Left ventricle myocardium inferior (tissue), 1 donor: ENCODE data around the gene NCOA1. TPM values are rescaled to one million over a fixed set of nuclear protein-coding genes. Genes with fewer than 3 reads are reported as not detected.
"Not testable (repeated sequence)": the region's sequence is repeated elsewhere in the genome, so short reads cannot be mapped to it uniquely, and the experiment has no call there.

Experiments
- DNase-seq: peaks from one replicate; pipeline ENCODE4 v3.0.0-alpha.2; 2020
- H3K27ac ChIP-seq: fragments of 200-600 bp; replicated peaks from 2 replicates; pipeline ENCODE4 v1.8.0; 2021
- H3K27me3 ChIP-seq: fragments of 200-600 bp; 2 replicates; pipeline ENCODE4 v1.8.0; 2021; ENCODE audit warnings: low read depth
- H3K36me3 ChIP-seq: fragments of 200-600 bp; 2 replicates; pipeline ENCODE4 v1.8.0; 2021
- H3K4me1 ChIP-seq: fragments of 200-600 bp; 2 replicates; pipeline ENCODE4 v1.8.0; 2021
- H3K4me3 ChIP-seq: fragments of 200-600 bp; 2 replicates; pipeline ENCODE4 v1.8.0; 2021; ENCODE audit warnings: mild to moderate bottlenecking, moderate library complexity
- H3K9me3 ChIP-seq: fragments of 200-600 bp; replicated peaks from 2 replicates; pipeline ENCODE4 v1.8.0; 2021
- intact Hi-C: fragments of 100-400 bp; cut with micrococcal nuclease; formaldehyde crosslinking; loops from one replicate; pipeline ENCODE4 v1.11.0; 2022
- total RNA-seq: library from RNA; stranded (reverse); fragmentation: NEBNext Ultra II Directional; extraction: Animal tissue kit (Norgen Biotek cat#: 25700); gene quantifications from one replicate; pipeline ENCODE4 v1.2.1, GENCODE V29; 2021
- TF ChIP-seq, protein P1 (sequence below): fragments of 200-600 bp; IDR thresholded peaks from 2 replicates; pipeline ENCODE4 v1.8.0; 2021; ENCODE audit warnings: antibody characterized with exemption, mild to moderate bottlenecking, borderline replicate concordance
- donor health status: DM: no; HTN: yes; CAD: no; lungs with severe emphysema.

Gene NCOA1
- total RNA-seq, 1 donor from 2014 or later = 26.9 TPM

GRCh38 chr2:24477229-24477628 is 13.8 kb upstream of the NCOA1 start:
- TF ChIP-seq, protein P1, sequence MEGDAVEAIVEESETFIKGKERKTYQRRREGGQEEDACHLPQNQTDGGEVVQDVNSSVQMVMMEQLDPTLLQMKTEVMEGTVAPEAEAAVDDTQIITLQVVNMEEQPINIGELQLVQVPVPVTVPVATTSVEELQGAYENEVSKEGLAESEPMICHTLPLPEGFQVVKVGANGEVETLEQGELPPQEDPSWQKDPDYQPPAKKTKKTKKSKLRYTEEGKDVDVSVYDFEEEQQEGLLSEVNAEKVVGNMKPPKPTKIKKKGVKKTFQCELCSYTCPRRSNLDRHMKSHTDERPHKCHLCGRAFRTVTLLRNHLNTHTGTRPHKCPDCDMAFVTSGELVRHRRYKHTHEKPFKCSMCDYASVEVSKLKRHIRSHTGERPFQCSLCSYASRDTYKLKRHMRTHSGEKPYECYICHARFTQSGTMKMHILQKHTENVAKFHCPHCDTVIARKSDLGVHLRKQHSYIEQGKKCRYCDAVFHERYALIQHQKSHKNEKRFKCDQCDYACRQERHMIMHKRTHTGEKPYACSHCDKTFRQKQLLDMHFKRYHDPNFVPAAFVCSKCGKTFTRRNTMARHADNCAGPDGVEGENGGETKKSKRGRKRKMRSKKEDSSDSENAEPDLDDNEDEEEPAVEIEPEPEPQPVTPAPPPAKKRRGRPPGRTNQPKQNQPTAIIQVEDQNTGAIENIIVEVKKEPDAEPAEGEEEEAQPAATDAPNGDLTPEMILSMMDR = no peak
- intact Hi-C loops = no loop called here
- Histone ChIP-seq H3K9me3 (no peaks in the 10 kb centered on the region), H3K27ac (no peak overlapping the region), H3K4me3 (no peak overlapping the region), H3K4me1 (no peaks in the 10 kb centered on the region), H3K36me3 (no peaks in the 10 kb centered on the region), H3K27me3 (no peaks in the 10 kb centered on the region)
- DNase-seq = no peak

GRCh38 chr2:24478243-24478642 is 12.8 kb upstream of the NCOA1 start:
- no peak overlapping the region for H3K27ac ChIP-seq
- DNase-seq = no peak
- H3K27me3 ChIP-seq = no peaks in the 10 kb centered on the region
- intact Hi-C loops = no loop called here
- no peaks in the 10 kb centered on the region for H3K9me3 ChIP-seq
- no peaks in the 10 kb centered on the region for H3K4me1 ChIP-seq
- TF ChIP-seq, protein P1 = no peak
- H3K36me3 ChIP-seq = no peaks in the 10 kb centered on the region
- H3K4me3 ChIP-seq = no peak overlapping the region

- no peak overlapping the region for H3K4me3 ChIP-seq
- H3K27me3 ChIP-seq = no peaks in the 10 kb centered on the region
- H3K4me1 ChIP-seq = no peaks in the 10 kb centered on the region
- no peak overlapping the region for H3K27ac ChIP-seq
- H3K36me3 ChIP-seq = no peaks in the 10 kb centered on the region
- intact Hi-C loops = no loop called here
- TF ChIP-seq, protein P1 = no peak
- no peak for DNase-seq
- no peaks in the 10 kb centered on the region for H3K9me3 ChIP-seq
These were observed 10.8 kb upstream of the NCOA1 start for GRCh38 chr2:24480245-24480644.

DNA sequence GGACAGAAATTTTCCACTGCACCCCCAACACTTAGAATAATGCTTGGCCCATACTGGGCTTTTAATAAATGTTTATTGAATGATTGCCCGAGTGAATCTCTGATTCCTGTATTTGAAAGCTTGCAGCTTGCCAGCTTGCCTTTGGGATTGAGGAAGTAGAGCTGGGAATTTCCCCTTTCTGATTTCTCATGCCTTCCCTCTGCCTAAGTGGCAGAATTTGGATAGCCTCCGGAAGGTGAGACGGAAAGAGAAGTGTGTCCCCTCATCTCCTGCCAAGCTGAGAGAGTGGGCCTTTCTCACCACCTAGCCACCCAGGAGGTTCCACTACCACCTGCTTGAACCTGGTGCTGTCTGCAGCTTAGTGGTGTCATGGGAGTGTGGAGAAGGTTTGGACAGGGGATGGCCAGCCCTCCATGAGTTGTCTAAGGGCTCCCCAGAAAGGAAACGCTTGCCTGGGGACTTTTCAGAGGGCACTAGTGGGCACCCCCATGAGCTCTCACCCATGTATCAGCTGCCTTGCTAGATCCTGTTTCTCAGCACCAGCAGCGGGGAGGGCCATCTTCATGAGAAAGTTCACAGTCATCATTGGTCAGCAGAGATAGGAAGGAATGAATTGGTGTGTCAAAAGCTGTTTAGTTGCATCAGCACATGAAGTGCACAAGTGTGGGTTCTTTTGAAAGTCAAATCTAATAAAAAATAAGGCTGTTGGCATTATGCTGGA is 8.6 kb upstream of the NCOA1 start:
- H3K4me3 ChIP-seq = no peak overlapping the region
- H3K9me3 ChIP-seq = no peaks in the 10 kb centered on the region
- DNase-seq = no peak
- intact Hi-C loops = no loop called here
- TF ChIP-seq, protein P1 = no peak
- no peaks in the 10 kb centered on the region for H3K36me3 ChIP-seq
- H3K27me3 ChIP-seq = no peaks in the 10 kb centered on the region
- no peak overlapping the region for H3K27ac ChIP-seq
- H3K4me1 ChIP-seq = no peaks in the 10 kb centered on the region

DNA sequence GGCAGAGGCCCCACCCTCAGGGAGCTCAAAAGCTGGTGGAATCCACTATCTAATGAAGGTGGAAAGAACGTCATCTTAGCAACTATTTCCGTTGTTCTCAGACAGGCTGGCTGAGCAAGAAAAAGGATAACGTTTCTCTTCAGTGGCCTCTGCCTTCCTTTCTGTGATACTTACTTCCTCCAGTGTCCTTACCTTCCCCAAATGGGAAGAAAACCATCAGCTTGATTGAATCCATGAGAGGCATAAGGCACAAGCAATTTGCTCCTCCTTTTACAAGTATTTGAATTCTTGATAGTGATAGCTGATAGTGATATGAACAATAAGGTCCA is 8.1 kb upstream of the NCOA1 start:
- no peak for DNase-seq
- Histone ChIP-seq H3K27me3 (no peaks in the 10 kb centered on the region), H3K9me3 (no peaks in the 10 kb centered on the region), H3K4me3 (no peak overlapping the region), H3K4me1 (no peaks in the 10 kb centered on the region), H3K27ac (no peak overlapping the region), H3K36me3 (no peaks in the 10 kb centered on the region)
- intact Hi-C loops = no loop called here
- TF ChIP-seq, protein P1 = no peak

DNA sequence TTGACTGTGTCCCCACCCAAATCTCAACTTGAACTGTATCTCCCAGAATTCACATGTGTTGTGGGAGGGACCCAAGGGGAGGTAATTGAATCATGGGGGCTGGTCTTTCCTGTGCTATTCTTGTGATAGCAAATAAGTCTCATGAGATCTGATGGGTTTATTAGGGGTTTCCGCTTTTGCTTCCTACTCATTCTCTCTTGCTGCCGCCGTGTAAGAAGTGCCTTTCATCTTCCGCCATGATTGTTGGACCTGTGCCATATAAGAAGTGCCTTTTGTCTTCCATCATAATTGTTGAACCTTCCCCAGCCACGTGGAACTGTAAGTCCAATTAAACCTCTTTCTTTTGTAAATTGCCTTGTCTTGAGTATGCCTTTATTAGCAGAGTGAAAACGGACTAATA is 6.4 kb upstream of the NCOA1 start:
- H3K4me1 ChIP-seq, H3K4me3 ChIP-seq, intact Hi-C loops, DNase-seq, H3K36me3 ChIP-seq, H3K27ac ChIP-seq, H3K9me3 ChIP-seq, H3K27me3 ChIP-seq: not testable (repeated sequence)
